MCF 10A (cell line): ENCODE data around the gene ACAA1. TPM values are rescaled to one million over a fixed set of nuclear protein-coding genes. Genes with fewer than 3 reads are reported as not detected.
"Not testable (repeated sequence)": the region's sequence is repeated elsewhere in the genome, so short reads cannot be mapped to it uniquely, and the experiment has no call there.

Experiments
- BruUV-seq: library from RNA; stranded (reverse); fragments of 400-500 nt; replicated peaks from 2 replicates; lab custom pipeline; 2021; lab: Mats Ljungman, UMichigan
- CTCF ChIA-PET: fragments of 300-600 bp; sonication (Branson Sonifier 250); formaldehyde crosslinking; extraction: SDS; loops from one replicate; lab custom pipeline; 2021; ENCODE audit warnings: antibody characterized with exemption, inconsistent platforms; lab: Yijun Ruan, JAX
- POLR2A ChIA-PET: fragments of 300-600, 350-650 bp; sonication (Branson Sonifier 250); formaldehyde crosslinking; extraction: SDS; loops from one replicate; lab custom pipeline; 2020; ENCODE audit warnings: antibody characterized with exemption, inconsistent platforms; lab: Yijun Ruan, JAX
- DNase-seq: peaks from one replicate; pipeline ENCODE4 v3.0.0-alpha.2; 2018; ENCODE audit not compliant: unreplicated experiment
- H3K27ac Mint-ChIP-seq: one replicate; pipeline ENCODE4 v1.8.0; 2022; ENCODE audit warnings: mild to moderate bottlenecking, low read depth, mixed read lengths; ENCODE audit not compliant: unreplicated experiment
- H3K27me3 Mint-ChIP-seq: one replicate; pipeline ENCODE4 v1.8.0; 2022; ENCODE audit warnings: mixed read lengths; ENCODE audit not compliant: insufficient read depth, unreplicated experiment
- H3K36me3 Mint-ChIP-seq: one replicate; pipeline ENCODE4 v1.8.0; 2022; ENCODE audit warnings: mild to moderate bottlenecking, moderate library complexity, mixed read lengths; ENCODE audit not compliant: insufficient read depth, unreplicated experiment
- H3K4me1 Mint-ChIP-seq: one replicate; pipeline ENCODE4 v1.8.0; 2022; ENCODE audit warnings: mixed read lengths; ENCODE audit not compliant: insufficient read depth, unreplicated experiment
- H3K4me3 Mint-ChIP-seq: one replicate; pipeline ENCODE4 v1.8.0; 2022; ENCODE audit warnings: mild to moderate bottlenecking, moderate library complexity, mixed read lengths; ENCODE audit not compliant: unreplicated experiment
- H3K9me3 Mint-ChIP-seq: one replicate; pipeline ENCODE4 v1.8.0; 2022; ENCODE audit warnings: mixed read lengths; ENCODE audit not compliant: unreplicated experiment
- intact Hi-C: fragments of 100-400 bp; cut with micrococcal nuclease; formaldehyde crosslinking; loops from 2 replicates; pipeline ENCODE4 v1.14.1; 2022
- total RNA-seq: library from RNA; stranded (reverse); gene quantifications from 2 replicates; pipeline ENCODE4 v1.2.3, GENCODE V29; 2022
- TF ChIP-seq, protein P1 (sequence below): fragments of 200-600 bp; IDR thresholded peaks from one replicate; pipeline ENCODE4 v1.8.0; 2022; ENCODE audit warnings: antibody characterized with exemption, mild to moderate bottlenecking; ENCODE audit not compliant: unreplicated experiment

Gene ACAA1
- total RNA-seq, 1 experiment from 2014 or later: 46.7 TPM

GRCh38 chr3:38083871-38084333 is 53.0 kb downstream of the ACAA1 start:
- peaks cover 10% of the 10 kb centered on the region for H3K9me3 Mint-ChIP-seq
- ChIA-PET CTCF (interaction anchor here (0.7 kb wide), 1 partner anchor 186 kb away, joined by 3 read pairs; no protein-coding TSS in a partner anchor), POLR2A (no interaction called here)
- peaks cover 13% of the 10 kb centered on the region for H3K36me3 Mint-ChIP-seq
- H3K27ac Mint-ChIP-seq: no peak overlapping the region
- peaks cover 11% of the 10 kb centered on the region for H3K27me3 Mint-ChIP-seq
- intact Hi-C loops: no loop called here
- TF ChIP-seq, protein P1, sequence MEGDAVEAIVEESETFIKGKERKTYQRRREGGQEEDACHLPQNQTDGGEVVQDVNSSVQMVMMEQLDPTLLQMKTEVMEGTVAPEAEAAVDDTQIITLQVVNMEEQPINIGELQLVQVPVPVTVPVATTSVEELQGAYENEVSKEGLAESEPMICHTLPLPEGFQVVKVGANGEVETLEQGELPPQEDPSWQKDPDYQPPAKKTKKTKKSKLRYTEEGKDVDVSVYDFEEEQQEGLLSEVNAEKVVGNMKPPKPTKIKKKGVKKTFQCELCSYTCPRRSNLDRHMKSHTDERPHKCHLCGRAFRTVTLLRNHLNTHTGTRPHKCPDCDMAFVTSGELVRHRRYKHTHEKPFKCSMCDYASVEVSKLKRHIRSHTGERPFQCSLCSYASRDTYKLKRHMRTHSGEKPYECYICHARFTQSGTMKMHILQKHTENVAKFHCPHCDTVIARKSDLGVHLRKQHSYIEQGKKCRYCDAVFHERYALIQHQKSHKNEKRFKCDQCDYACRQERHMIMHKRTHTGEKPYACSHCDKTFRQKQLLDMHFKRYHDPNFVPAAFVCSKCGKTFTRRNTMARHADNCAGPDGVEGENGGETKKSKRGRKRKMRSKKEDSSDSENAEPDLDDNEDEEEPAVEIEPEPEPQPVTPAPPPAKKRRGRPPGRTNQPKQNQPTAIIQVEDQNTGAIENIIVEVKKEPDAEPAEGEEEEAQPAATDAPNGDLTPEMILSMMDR: no peak
- no TSS peak for BruUV-seq
- H3K4me3 Mint-ChIP-seq: no peak overlapping the region
- no peak for DNase-seq
- H3K4me1 Mint-ChIP-seq: no peaks in the 10 kb centered on the region

DNA sequence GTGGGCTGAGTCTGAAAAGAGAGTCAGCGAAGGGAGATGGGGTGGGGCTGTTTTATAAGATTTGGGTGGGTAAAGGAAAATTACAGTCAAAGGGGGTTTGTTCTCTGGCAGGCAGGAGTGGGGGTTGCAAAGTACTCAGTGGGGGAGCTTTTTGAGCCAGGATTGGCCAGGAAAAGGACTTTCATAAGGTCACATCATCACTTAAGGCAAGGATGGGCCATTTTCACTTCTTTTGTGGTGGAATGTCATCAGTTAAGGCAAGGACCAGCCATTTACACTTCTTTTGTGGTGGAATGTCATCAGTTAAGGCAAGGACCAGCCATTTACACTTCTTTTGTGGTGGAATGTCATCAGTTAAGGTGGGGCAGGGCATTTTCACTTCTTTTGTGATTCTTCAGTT is 53.7 kb downstream of the ACAA1 start:
- BruUV-seq, intact Hi-C loops, H3K4me1 Mint-ChIP-seq, H3K4me3 Mint-ChIP-seq, H3K27ac Mint-ChIP-seq, DNase-seq: not testable (repeated sequence)
- ChIA-PET CTCF (interaction anchor here (0.7 kb wide), 1 partner anchor 187 kb away, joined by 3 read pairs; no protein-coding TSS in a partner anchor), POLR2A (interaction anchor here (0.5 kb wide), 1 partner anchor 35 kb away, joined by 3 read pairs; no protein-coding TSS in a partner anchor)
- Mint-ChIP-seq H3K36me3 (peaks cover 13% of the 10 kb centered on the region), H3K27me3 (peaks cover 11% of the 10 kb centered on the region), H3K9me3 (peaks cover 10% of the 10 kb centered on the region)

DNA sequence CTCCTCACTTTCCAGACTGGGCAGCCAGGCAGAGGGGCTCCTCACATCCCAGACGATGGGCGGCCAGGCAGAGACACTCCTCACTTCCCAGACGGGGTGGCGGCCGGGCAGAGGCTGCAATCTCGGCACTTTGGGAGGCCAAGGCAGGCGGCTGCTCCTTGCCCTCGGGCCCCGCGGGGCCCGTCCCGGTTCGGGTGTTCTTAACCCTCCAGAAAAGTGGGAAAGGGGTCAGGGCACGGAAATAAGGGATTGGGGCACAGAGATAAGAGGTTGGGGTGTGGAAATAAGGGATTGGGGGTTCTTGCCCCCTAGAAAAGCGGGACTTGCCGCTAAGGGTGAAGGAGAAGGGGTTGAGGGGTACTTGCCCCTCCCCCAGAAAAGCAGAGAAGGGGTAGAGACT is 54.6 kb downstream of the ACAA1 start:
- intact Hi-C loops, H3K4me1 Mint-ChIP-seq: not testable (repeated sequence)
- H3K9me3 Mint-ChIP-seq: peaks cover 10% of the 10 kb centered on the region

DNA sequence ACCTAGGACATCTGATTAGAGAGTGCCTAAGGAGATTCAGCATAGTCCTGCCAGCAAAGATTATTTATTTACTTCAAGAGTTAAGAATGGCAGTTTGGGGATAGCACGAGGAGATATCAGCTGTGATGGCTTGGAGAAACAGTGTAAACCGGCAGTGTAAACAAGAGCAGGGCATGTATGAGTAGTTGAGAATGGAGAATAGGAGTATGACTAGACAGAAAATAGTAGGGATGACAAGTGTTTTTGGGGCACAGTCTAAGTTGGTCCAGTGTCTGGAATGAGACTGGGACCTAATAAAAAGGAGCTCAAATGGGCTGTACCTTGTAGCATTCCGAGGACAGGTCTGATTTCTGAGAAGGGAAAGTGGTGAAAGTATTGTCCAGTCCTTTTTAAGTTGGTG is 59.9 kb downstream of the ACAA1 start:
- DNase-seq, H3K4me3 Mint-ChIP-seq, H3K36me3 Mint-ChIP-seq, H3K9me3 Mint-ChIP-seq, H3K27ac Mint-ChIP-seq, CTCF ChIA-PET, intact Hi-C loops, POLR2A ChIA-PET, BruUV-seq, H3K4me1 Mint-ChIP-seq: not testable (repeated sequence)
- peaks cover 16% of the 10 kb centered on the region for H3K27me3 Mint-ChIP-seq

More for the DNA sequence above, 54.6 kb downstream of the ACAA1 start:
- H3K4me3 Mint-ChIP-seq, H3K27ac Mint-ChIP-seq, DNase-seq, BruUV-seq, POLR2A ChIA-PET, CTCF ChIA-PET: not testable (repeated sequence)
- peaks cover 13% of the 10 kb centered on the region for H3K36me3 Mint-ChIP-seq
- peaks cover 11% of the 10 kb centered on the region for H3K27me3 Mint-ChIP-seq

Other genes with a start within 250 kb of the ACAA1 start
- gene VILL, start 146.3 kb downstream of the ACAA1 start, total RNA-seq: not detected in 2 replicates
- gene PLCD1, start 107.5 kb downstream of the ACAA1 start, total RNA-seq: 1.8 and 3.1 TPM in 2 replicates
- gene DLEC1, start 97.9 kb downstream of the ACAA1 start, total RNA-seq: 1.3 TPM in 1 of 2 replicates, not detected in the other
- gene MYD88, start 1.5 kb upstream of the ACAA1 start, total RNA-seq: 19.7 and 21.2 TPM in 2 replicates
- gene OXSR1, start 28.4 kb upstream of the ACAA1 start, total RNA-seq: 71.7 and 75.5 TPM in 2 replicates
- 1.7 and 1.9 TPM in 2 replicates for gene SLC22A13, start 128.7 kb upstream of the ACAA1 start, total RNA-seq
- gene SLC22A14, start 145.2 kb upstream of the ACAA1 start, total RNA-seq: 0.44 and 0.64 TPM in 2 replicates
- gene XYLB, start 209.7 kb upstream of the ACAA1 start, total RNA-seq: 4.4 and 6.6 TPM in 2 replicates